NCI-H1092 treated with DMSO at 0.1 percent for 48 hours (cell line): Measurements from ENCODE around the gene SELP.
A peak's percentile ranks its signal among the peaks of the same experiment; 100 is the strongest.

Source experiments
- DNase-seq: peaks from one replicate; lab custom pipeline; 2025; lab: John Stamatoyannopoulos, UW

SELP gene

DNA sequence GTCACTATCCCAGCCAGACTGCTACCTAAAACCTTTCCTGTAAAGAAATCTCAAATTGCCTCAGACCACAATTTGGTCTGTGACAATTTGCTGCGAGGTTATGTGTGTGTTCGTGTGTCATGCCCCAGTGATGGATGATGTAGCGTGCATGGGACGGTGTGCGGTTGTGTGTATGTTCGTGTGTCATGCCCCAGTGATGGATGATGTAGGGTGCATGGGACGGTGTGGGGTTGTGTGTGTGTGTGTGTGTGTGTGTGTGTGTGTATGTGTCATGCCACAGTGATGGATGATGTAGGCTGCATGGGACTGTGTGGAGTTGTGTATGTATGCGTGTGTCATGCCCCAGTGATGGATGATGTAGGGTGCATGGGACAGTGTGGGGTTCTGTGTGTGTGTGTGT is 9.4 kb downstream of the SELP start:
- no peak for DNase-seq

GRCh38 chr1:169618367-169618766 is 11.6 kb downstream of the SELP start:
- DNase-seq: no peak

- no peak for DNase-seq
Observed at GRCh38 chr1:169615803-169616202, 14.1 kb downstream of the SELP start.

- DNase-seq: no peak
Observed at GRCh38 chr1:169610858-169611257, 19.1 kb downstream of the SELP start.

DNA sequence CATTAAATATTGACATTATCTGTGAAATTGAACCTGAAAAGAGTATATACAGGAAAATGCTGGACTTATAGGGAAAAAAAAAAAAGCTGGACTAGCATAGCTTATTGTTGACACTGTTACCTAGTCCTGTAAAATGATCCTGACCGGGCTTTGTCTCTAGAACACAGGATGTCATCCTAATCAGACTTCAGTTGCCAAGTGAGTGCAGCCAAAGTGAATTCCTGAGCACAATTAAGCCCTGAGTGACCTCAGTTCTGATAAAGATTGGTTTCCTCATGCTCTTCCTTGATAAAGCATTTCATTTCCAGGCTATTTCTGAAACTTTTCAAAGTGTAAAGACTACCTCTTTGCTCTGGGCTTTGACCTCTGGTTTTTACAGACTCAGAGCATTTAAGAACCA is 19.8 kb downstream of the SELP start:
- no peak for DNase-seq

- DNase-seq: no peak
Observed at GRCh38 chr1:169608226-169608625, 21.7 kb downstream of the SELP start.

DNA sequence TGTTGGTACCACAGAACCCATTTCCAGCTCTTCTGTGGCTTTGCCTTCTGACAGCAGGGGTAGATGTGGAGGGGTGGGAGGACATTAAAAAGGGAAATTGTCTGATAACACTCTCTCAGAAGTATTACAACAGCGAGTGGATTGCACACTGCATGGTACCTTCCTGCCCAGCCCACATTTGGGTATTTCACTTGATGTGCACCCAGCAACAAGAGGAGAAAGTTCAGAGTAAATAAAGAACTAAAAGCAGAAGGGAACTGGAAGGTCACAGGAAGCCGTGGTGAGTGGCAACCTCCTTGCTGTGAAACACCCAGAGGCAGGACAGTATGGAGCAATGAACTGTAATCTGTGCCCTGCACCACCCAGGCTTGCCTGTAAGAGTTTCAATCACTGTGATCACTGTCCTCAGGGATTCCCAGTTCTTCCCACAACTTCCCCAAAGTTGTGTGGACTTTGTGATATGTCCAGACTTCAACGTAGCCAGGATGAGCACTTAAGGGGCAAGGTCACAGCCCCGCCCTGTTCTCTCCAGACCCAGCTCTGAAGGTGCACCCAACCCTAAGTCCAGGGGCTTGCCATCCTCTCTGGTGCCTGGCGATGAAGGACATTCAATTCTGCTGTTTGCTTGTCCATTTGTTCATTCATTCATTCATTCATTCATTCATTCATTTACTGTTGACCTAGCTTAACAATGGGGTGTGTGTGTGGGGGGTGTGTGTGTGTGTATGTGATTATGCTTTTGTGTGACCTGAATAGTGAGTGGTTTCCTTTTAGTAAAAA is 25.0 kb downstream of the SELP start:
- DNase-seq: no peak

GRCh38 chr1:169601096-169601881 is 28.6 kb downstream of the SELP start:
- DNase-seq: peak; percentile 7

GRCh38 chr1:169595764-169596711 is 33.9 kb downstream of the SELP start:
- DNase-seq: no peak

- no peak for DNase-seq
Observed at GRCh38 chr1:169594391-169594790, 35.5 kb downstream of the SELP start.

DNA sequence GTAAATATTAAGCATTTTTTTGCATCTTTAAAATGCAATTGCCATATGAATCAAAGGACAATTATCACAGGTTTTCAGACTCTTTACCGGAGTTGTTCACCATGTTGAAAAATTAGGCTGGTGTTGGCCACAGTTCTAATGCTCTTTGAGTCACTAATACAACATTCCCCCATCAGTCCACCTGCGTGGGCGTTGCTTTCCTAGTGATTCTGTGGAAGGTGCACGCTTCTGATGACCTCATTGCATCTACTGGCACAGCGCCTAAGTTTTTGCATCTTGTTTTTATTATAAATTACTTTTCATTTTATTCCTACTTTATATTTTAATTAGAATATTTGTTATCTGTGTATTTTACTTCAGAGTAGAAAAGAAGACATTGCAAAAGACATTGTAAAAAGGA is 39.0 kb downstream of the SELP start:
- DNase-seq: no peak

GRCh38 chr1:169588785-169589485 is 41.0 kb downstream of the SELP start:
- DNase-seq: no peak

DNA sequence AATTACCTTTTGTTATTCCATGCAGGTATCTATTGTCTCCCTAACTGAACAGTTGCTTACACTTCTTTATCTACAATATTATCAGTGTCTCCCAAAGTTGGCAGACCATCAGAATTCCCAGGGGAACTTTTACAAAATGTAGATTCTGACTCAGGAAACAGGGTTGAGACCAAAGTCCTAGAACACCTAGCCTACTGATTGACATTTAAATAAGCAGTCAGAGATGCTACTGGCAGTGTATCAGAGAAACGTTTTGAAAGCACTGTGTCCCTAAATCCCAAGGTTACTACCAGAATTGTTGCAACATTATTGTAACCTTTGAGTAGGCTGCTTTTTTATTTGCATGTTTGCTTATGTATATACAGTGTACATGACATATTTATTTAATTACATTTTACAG is 41.8 kb downstream of the SELP start:
- DNase-seq: no peak

GRCh38 chr1:169586395-169587255 is 43.3 kb downstream of the SELP start, which contains the start of gene F5:
F5 (minus strand) TSS chr1:169586481; CDS start chr1:169586386, 95 bp downstream.
- DNase-seq: peak; percentile 64

DNA sequence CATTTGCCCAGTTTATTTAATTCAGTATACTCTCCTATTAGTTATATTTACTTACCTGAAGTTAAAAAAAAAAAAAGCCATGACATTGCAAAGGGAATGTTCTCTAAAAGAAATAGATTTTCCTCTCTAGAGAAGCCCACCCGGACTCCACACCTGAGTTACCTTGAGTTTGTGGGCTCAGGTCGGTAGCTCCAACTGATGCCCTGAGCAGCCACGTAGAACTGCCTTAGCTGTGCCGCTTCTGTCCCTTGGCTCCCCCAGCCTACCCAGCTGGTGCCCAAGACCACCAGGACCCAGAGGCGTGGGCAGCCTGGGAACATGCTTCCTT is 43.9 kb downstream of the SELP start:
- no peak for DNase-seq

GRCh38 chr1:169585181-169585580 is 44.7 kb downstream of the SELP start:
- no peak for DNase-seq

GRCh38 chr1:169584483-169585144 is 45.3 kb downstream of the SELP start:
- no peak for DNase-seq

- no peak for DNase-seq
Observed at GRCh38 chr1:169577981-169578738, 51.8 kb downstream of the SELP start.

- no peak for DNase-seq
Observed at GRCh38 chr1:169576935-169577331, 53.0 kb downstream of the SELP start.
